CD4-positive, alpha-beta T cell treated with Interleukin-21 for 1 hour (primary cell): ENCODE measurements around the gene TMEM202.
"Not testable (repeated sequence)": the region's sequence is repeated elsewhere in the genome, so short reads cannot be mapped to it uniquely, and the experiment has no call there.

ENCODE experiments used
- DNase-seq: peaks from one replicate; pipeline ENCODE4 v3.0.0-alpha.2; 2020

Gene TMEM202

DNA sequence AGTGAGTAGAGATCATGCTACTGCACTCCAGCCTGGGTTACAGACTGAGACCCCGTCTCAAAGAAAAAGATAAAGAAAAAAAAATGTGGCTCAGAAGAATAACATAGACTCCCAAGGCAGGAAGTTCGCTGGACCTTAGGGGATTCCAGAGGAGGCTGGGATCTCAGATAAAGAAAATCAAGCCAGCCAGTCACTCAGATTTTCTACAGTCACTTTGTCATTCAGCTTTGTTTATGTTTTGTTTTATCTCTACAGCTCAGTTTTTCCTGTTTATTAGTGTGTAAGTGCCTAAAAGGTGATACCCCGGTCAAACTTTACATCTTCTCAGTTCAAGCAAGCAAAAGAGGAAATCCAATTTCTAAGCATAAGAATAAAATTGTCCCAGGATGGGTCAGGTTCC is 6.3 kb downstream of the TMEM202 start:
- no peak for DNase-seq

DNA sequence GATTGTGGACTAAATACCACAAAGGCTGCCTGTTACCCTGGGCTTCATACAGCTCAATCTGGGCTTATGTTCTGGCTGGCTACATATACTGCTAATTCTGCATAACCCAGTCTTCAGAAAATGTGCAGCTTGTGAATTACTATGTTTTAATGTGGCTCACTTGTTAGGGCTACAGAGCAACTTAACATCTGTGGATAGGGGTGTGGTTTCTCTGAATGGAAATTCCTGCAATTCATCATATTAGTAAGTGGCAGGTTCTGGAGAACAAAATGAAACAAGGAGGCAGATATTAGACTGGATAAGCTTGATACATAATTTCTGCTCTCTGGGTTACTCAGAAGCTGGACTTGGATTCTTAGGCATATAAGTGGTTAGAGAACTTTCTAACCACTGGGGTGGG is 6.7 kb downstream of the TMEM202 start:
- no peak for DNase-seq

DNA sequence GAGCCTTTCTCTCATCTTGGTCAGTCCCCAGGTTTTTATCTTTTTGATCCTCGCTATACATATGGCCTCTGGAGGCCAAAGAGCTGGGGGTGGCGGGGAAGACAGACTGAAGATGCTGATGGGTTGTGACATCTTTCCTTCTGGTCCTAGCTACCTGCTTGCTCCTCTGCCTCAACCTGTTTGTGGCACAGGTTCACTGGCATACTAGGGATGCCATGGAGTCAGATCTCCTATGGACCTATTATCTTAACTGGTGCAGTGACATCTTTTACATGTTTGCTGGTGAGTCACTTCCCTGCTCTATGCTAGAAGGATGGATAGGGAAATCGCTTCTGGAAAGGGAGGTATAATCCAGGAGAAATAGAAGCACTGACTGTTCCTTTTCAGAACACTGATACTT is 8.8 kb downstream of the TMEM202 start:
- DNase-seq = no peak

DNA sequence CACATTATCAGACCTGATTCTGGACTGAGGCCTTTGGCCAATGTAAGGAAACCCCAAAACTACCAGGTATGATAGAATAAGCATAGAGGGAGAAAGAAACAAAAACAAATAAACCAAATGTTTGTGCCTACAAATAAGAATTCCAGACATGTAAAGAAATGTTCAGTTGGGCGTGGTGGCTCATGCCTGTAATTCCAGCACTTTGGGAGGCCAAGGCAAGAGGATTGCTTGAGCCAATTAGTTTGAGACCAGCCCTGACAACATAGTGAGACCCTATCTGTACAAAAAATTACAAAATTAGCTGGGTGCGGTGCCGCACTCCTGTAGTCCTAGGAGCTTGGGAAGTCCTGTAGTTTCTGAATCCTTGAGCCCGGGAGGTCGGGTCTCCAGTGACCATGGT is 13.0 kb downstream of the TMEM202 start:
- no peak for DNase-seq

DNA sequence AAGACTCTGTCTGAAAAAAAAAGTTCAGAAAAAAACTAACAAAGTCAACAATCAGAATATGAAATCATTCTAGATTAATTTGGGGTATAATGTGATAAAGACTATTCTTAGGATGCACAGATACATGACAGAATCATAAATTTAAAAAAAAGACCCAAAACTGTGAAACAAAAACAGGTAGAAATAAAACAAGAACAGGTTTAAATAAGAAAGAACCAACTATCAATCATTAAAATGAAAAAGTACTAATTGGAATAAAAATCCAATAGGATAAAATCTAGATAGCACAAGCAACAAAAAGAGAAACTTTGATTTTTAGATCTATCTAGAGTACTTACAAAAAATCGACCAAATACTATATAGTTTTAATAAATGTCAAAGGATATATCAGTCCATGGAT is 13.4 kb downstream of the TMEM202 start:
- no peak for DNase-seq

DNA sequence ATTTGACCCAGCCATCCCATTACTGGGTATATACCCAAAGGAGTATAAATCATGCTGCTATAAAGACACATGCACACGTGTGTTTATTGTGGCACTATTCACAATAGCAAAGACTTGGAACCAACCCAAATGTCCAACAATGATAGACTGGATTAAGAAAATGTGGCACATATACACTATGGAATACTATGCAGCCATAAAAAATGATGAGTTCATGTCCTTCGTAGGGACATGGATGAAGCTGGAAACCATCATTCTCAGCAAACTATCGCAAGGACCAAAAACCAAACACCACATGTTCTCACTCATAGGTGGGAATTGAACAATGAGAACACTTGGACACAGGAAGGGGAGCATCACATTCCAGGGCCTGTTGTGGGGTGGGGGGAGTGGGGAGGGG is 15.2 kb downstream of the TMEM202 start:
- DNase-seq = not testable (repeated sequence)

DNA sequence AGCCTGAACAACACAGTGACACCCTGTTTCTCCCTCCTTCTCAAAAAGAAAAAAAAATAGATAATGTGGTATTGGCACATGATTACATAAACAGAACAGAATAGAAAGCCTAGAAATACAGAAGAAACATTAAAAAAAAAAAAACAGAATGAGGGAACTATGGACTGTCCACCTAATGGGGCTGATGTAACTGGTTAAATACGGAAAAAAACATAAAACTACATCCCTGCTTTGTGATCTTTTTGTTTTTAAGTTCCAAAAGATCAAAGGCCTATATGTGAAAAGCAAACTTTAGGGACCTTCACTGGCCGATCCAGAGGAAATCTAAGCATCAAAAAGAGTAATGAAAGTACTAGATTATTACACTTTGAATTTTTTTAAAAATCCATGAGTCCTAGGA is 17.2 kb downstream of the TMEM202 start:
- DNase-seq = no peak

DNA sequence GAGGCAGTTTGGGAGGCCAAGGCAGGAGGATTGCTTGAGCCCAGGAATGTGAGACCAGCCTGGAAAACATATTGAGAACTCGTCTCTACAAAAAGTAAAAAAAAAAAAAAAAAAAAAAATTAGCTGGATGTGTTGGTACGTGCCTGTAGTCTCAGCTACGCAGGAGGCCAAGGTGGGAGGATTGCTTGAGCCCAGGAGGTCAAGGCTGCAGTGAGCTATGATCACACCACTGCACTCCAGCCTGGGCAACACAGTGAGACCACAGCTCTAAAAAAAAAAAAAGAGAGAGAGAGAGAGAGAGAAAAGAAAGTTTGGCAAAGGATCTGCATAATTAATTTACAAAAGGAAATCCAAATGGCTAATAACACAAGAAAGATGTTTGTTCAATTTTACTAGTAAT is 21.7 kb downstream of the TMEM202 start:
- not testable (repeated sequence) for DNase-seq

DNA sequence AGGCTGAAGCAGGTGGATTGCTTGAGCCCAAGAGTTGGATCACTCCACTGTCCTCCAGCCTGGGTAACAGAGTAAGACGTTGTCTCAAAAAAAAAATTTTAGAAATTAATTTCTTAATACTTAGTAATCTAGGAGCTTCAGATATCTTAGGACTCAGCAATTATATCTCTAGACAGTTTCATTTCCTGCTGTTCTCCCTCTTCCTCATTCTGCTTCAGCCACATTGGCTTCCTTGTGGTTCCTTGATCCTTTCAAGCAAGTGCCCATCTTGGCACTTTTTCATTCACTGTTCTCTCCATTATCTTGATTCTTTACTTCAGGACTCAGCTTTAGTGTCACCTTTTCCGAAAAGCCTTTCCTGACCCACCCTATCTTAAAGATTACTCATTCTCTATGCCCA is 22.5 kb downstream of the TMEM202 start:
- DNase-seq = no peak

DNA sequence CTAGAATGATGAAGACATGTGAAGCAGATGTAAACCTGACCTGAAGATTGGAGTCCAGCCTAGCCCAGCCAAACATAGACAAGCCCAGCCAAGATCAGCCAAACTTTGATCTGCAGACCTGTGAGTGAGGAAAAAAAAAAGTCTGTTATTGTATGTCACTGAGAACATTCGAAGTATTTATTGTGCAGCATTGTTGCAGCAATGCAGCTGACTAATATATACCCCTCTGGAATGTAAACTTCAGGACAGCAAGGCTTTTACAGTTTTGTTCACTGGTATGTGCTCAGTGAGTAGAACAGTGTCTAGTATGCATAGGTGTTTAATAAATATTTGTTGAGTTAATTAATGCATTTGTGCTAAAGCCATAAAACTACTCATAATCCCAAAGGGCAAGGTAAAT is 23.4 kb downstream of the TMEM202 start:
- no peak for DNase-seq

DNA sequence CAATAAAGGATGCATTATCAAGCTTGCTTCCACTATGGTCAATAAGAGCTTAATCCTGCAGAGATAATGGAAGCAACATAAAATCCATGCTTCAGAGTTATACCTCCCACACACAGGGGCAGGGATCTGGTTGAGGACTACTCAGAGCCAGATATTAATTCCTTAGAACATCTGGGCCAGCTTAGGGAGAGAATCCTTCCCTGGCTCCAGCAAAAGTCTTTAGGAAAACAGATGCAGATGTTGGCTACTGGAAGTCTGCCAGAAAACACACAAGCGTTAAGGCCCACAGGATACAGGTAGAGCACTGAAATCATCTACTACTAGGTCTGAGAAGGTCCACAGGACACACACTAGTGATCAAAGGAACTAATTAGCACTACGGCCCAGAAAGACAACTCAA is 25.2 kb downstream of the TMEM202 start:
- DNase-seq = no peak

DNA sequence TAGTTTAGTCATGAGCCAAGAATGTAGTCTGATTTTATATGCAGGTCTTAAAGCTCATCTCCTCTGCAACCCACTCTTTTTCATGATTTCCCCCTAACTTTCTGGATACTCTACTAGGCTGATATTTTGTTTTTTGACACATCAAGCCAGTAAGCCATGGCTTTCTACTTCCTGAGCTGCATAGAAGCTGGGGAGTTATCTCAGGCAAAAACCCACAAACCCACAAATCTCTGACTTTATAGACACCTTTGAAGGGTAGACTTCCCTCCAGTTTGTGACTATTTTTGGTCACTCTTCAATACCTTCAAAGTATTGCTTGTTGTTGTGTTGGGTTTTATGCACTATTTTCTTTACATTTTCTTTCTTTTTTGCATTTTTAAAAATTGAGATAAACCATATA is 28.6 kb downstream of the TMEM202 start:
- no peak for DNase-seq

DNA sequence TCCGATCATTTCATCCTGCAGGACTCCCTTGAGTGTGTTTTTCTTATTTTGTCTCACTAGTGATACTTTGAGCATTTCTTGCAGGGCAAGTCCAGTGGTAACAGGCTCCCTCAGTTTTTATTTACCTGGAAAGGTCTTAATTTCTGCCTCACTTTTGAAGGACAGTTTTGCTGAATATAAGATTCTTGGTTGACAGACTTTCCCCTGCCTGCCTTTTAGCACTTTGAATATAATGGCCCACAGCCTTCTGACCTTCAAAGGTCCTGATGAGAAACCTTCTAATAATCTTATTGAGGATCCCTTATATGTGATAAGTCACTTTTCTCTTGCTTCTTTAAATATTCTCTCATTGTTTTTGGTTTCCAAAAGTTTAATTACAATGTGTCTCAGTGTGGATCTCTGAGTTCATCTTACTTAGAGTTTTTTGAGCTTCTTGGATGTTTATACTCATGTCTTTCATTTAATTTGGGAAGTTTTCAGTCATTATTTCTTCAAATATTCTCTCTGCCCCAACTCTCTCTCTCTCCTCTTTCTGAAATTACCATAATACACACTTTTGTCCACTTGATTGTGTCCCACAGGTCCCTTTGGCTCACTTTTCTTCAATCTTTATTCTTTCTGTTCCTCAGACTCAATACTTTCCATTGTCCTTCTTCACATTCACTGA is 39.7 kb downstream of the TMEM202 start:
- DNase-seq = no peak

DNA sequence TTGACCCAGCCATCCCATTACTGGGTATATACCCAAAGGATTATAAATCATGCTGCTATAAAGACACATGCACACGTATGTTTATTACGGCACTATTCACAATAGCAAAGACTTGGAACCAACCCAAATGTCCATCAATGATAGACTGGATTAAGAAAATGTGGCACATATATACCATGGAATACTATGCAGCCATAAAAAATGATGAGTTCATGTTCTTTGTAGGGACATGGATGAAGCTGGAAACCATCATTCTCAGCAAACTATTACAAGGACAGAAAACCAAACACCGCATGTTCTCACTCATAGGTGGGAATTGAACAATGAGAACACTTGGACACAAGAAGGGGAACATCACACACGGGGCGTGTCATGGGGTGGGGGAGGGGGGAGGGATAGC is 44.7 kb downstream of the TMEM202 start:
- DNase-seq = not testable (repeated sequence)

DNA sequence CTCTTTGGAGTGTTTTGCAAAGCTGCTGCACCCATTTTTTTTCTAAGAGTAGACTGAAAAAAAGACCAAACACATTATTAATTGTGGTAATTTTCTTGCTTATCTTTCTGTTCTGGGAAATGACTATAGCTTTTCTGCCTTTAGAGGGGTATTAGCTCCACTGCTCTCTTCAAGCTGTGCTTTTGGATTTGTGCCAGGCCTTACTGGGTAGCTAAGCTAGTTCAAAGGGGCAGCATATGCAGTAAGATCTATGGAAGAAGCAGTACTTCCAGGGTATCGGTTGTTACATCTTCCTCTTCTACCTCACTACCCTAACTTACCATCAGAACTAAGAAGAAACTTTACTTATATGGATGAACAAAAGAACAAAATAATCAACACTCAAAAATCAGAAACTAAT is 47.3 kb downstream of the TMEM202 start:
- DNase-seq = no peak

DNA sequence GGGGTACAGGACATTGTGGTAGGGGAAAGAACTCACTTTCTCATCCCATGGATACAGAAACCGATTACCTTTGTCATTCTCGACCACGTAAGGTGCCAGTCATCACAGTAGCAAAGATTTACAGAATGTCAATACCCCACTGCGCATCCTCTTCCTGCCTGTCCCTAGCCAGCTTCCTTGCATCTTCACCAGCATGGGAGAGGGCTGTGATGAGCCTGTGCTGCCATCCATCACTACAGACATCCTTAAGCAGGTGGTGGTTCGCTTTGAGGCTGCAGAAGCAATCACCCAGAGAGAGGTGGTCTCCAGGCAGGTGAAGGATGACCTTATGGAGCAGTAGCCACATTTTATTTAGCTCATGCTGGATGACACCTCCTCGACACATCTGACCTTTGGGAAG is 52.7 kb downstream of the TMEM202 start:
- DNase-seq = no peak

DNA sequence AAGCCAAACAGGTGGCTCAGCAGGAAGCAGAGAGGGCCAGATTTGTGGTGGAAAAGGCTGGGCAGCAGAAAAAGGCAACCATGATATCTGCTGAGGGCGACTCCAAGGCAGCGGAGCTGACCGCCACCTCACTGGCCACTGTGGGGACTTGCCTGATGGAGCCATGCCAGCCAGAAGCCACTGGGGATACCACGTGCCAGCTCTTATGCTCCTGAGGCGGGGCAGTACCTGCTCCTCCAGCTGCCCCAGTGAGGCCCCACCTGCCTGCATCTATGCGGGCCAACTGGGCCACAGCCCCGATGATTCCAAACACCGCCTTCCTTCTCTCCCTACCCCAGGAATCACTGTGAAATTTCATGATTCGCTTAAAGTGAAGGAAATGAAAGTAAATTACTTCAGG is 53.1 kb downstream of the TMEM202 start:
- DNase-seq = no peak

DNA sequence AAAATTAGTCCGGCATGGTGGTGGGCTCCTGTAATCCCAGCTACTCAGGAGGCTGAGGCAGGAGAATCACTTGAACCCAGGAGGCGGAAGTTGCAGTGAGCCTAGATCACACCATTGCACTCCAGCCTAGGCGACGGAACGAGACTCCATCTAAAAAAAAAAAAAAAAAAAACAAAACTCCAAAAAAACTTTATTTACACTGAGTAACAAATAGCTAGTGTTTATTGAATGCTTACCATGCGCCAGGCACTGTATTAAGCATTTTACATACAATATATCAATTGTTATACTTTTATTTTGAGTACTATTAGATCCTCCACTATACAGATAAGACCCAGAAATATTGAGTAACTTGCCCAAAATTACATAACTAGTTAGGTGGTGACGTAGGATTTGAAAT is 58.6 kb downstream of the TMEM202 start:
- no peak for DNase-seq
